GM18858 (cell line): ENCODE results near the gene KLHDC8A.
"Not testable (repeated sequence)": the region's sequence is repeated elsewhere in the genome, so short reads cannot be mapped to it uniquely, and the experiment has no call there.

Source experiments
- ATAC-seq: cut with Tn5 transposase; IDR thresholded peaks from one replicate; pipeline ENCODE4 v1.9.1; 2021; ENCODE audit not compliant: unreplicated experiment

The KLHDC8A gene

DNA sequence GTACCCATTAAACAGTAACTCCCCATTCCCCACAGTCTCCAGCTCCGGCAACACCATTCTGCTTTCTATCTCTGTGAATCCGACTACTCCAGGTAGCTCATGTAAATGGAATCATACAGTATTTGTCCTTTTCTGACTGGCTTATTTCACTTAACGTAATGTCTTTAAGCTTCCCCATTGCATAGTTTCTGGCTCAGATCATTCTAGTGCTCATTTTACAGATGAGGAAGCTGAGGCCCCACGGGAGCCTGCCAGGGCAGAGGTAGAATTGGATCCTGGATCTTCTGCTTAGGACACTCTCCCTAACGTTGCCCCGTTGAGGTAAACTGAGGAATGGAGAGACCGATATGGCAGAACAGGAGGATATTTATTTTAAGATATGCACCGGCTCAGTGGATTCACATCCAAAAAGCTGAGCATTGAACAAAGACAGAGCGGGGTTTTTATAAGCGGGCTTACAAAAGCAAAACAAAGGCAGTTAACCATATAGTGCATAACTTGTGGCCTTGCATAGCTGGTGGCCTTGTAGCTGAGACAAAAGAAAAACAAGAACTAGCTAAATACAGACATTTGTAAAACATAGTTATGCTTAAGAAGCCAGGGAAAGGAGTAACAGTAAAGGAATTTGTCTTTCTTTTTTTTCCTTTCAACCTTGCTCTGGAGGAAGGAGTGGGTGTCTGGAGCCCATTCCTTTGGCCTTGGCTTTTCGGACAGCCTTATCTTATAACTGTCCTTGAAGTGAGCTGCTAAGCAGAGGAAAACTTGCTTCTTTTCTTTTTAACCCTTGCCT, 15.3 kb upstream of the KLHDC8A start:
- no peak for ATAC-seq

- no peak for ATAC-seq
Observed at GRCh38 chr1:205370780-205371179, 14.1 kb upstream of the KLHDC8A start.

- ATAC-seq, result no peak
Observed at GRCh38 chr1:205369701-205370123, 13.0 kb upstream of the KLHDC8A start.

- no peak for ATAC-seq
Observed at GRCh38 chr1:205368478-205368877, 11.8 kb upstream of the KLHDC8A start.

DNA sequence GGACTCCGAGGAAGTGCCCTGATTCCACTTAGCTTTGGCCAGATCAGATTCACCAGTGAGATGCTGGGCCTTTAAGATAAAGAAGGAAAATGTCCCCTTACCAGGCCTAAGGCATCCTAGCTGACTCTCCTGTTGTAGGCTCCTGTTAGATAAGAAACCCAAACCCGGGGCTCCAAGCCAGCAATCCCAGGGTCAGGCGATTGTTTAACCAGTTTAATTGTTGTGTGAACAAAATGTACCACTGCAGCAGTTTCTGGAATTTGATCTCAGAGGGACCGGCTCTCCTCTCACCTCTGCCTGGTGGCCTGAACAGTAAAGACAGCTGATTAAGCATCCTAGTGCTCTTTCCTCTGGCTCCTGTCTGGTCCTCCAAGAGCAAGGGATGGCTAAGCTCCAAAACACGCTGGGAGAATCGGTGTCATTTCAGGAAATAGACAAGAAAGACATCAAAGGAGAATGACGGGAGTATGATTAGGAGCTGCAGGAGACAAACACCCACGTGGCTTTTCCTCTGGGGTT, 9.3 kb upstream of the KLHDC8A start:
- ATAC-seq, result no peak

- not testable (repeated sequence) for ATAC-seq
Observed at GRCh38 chr1:205365086-205365485, 8.4 kb upstream of the KLHDC8A start.

GRCh38 chr1:205360891-205361290, 4.2 kb upstream of the KLHDC8A start:
- ATAC-seq, result no peak

DNA sequence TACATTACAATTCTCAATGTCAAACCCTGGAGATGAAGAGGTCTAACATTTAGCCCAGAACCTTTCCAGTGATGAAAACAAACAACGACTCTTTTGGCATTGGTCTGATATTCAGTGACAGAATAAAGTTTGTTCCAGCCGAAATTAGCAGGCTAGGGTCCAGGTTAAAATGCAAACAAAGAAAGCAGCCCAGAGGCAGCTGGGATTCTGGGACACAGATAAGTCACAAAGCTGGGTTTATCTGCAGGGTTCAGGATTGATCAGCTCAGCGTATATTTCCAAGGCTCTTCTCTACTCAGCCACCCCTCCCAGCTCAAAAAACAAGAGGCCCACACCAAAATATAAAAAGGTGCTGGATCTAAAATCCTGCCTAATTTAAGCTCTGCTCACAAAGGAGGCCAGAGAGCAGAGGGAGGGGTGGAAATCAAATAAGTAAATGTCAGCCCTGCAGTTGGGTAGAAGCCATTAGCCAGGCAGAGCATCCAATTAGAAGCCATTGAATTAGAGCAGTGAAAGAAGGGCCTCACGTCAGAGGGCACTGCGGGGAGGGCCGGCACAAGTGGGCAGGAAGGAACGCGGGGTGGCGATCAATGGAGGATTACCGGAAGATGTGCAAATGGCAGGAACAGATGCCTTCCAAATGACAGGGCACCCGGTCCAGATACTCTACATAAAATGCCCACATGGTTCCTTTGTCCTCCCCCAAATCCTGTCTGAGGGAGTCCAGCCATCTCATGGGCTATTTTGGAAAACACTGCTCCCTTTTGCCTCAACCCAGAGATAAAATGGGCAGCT, 3.2 kb upstream of the KLHDC8A start:
- no peak for ATAC-seq

- ATAC-seq, result no peak
Observed at GRCh38 chr1:205358579-205358978, 1.9 kb upstream of the KLHDC8A start.

- ATAC-seq, result no peak
Observed at GRCh38 chr1:205357567-205357966, 845 bp upstream of the KLHDC8A start.

DNA sequence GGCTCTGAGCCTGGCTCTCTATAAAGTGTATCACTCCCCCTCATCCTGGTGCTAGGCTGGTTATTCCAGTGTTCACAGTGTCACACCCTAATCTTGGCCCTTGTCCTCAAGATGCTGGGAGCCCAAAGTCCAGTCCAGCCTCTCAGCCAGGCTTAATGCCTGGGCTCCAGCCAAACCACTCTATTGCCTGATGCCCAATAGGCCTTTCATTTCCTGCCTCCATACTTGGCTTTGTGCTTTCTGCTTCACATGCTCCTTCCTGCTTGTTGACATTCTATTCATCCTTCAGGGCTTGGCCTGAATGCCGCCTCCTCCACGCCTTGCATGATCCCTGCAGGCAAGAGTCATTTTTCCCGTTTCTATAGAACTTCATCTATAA, 1.7 kb downstream of the KLHDC8A start:
- ATAC-seq, result no peak

- no peak for ATAC-seq
Observed at GRCh38 chr1:205354259-205355074, 2.3 kb downstream of the KLHDC8A start.

GRCh38 chr1:205353612-205354011, 3.1 kb downstream of the KLHDC8A start:
- ATAC-seq, result no peak

DNA sequence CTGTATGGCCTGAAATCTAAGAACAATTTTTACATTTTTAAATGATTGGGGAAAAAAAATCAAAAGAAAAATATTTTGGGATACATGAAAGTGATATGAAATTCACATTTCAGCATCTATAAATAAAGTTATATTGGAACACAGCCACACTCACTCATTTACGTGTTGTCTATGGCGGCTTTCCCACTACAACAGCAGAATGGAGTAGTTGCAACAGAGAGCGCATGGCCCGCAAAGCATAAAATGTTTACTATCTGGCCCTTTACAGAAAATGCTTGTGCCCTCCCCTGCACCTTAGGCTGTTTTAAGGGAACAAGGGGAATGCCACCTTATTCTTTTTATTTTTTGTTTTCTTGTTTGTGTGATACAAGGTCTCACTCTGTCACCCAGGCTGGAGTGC, 3.5 kb downstream of the KLHDC8A start:
- ATAC-seq, result no peak

GRCh38 chr1:205351984-205352713, 4.6 kb downstream of the KLHDC8A start:
- no peak for ATAC-seq

DNA sequence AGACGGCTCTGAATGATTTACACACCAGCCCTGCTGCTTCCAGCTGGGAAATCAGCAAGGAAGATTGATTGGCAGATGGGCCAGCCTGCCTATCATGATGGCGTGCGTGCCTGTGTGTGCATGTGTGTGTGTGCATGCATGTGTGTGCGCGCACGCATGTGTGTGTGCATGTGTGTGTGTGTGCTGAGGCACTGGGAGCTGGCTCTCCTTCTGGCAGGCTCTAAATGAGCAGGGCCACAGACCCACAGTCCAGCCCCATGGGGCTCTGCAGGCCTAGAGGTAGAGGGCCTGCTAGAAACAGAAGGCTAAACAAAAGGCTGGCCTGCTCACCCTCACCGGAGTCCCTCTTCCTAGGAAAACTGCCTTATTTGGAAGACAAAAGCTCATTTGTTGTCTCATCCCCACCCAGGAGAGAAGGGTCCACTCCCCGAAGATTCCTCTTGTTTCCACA, 6.0 kb downstream of the KLHDC8A start:
- no peak for ATAC-seq

- no peak for ATAC-seq
Observed at GRCh38 chr1:205350124-205350523, 6.6 kb downstream of the KLHDC8A start.

GRCh38 chr1:205348554-205349487, 7.9 kb downstream of the KLHDC8A start:
- no peak for ATAC-seq

DNA sequence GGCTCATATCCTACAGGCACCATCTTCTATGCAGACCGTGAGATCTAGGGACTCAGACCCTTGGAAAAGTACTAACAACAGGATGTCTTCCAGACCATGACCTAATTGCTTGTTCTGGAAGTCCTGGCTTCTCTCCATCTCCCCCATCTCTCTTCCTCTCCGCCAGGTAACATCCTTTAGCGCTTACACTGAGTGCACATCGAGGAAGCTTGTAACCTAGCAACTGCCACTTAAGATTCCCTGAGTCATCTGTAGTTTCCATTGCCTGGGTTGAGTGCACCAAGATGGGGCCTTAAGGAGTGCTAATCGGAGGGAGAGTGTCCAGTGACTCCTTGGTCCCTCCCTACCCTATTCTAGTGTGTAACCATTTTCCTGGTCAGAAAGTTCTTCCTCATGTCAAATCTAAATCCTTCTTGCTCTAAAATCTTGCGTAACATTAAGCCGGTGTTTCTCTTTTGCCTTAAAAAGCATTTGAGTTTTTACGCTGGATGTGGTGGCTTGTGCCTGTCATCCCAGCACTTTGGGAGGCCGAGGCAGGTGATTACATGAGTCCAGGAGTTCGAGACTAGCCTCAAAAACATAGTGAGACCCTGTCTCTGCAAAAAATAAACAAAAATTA, 9.7 kb downstream of the KLHDC8A start:
- ATAC-seq, result no peak
